Muscle of back (tissue), 11 donors: ENCODE data around the gene PLPP6. TPM values are rescaled to one million over a fixed set of nuclear protein-coding genes. Genes with fewer than 3 reads are reported as not detected.

Experiments
- DNase-seq, 3 donors: peaks; one replicate each; pipeline versions ENCODE4 v3.0.0 to v3.0.0-alpha.2; 2013
- polyA plus RNA-seq, 10 donors: library from polyadenylated mRNA; unstranded; fragments of 120-200 nt; gene quantifications; one replicate each; pipeline ENCODE4 v1.2.1, GENCODE V29; 2013; ENCODE audit not compliant: insufficient read length in 10 of 10

PLPP6 gene
- polyA plus RNA-seq, 10 donors, result 3.5 to 7.1 (median 4.4) TPM

DNA sequence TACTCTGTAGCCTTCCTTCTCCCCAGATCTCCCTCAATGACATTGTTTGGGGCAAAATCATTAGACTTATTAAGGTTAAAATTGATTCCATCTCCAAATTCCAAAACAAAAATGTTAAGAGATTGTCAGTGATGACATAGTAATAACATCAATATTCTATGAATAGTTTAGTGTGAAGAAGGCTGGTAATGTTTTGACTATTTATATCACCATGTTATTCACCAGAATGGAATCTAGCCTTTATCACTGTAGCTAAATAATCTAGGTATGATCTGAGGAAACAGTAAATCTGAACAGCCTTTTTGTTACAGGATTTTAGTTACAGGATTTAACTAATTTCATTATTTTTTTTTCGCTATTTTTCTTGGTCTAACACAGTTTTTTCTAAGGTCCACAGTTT, 929 bp upstream of the PLPP6 start:
- no peak for DNase-seq

- no peak for DNase-seq
These were observed 483 bp upstream of the PLPP6 start for GRCh38 chr9:4661611-4662010.

DNA sequence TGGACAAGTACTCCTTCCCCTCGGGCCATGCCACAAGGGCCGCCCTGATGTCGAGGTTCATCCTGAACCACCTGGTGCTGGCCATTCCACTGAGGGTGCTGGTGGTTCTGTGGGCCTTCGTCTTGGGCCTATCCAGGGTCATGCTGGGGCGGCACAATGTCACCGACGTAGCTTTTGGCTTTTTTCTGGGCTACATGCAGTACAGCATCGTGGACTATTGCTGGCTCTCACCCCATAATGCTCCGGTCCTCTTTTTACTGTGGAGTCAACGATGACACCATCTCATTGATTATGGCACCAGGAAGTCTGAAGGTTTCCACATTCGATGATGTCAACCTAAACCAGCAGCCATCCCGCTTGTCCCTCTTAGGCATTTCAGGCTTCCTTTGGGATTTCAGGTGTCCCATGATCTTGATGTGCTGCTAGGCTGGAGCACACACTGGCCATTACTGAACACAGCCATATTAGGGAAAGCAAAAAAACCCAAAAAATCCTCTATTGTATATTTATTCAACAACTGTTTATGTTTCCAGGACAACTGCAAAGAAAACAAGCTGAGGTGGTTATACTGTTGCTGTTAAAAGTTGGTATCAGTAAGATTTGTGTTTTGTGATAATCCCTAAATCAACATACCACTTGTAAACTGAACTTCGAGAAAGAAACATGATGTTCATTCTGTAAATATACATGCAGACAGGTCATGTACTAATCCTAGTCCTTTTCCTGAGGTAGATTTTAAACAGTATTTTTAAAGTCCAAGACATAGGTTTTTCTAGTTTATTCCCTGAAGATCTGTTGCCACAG, 1.1 kb downstream of the PLPP6 start:
- DNase-seq, result no peak

DNA sequence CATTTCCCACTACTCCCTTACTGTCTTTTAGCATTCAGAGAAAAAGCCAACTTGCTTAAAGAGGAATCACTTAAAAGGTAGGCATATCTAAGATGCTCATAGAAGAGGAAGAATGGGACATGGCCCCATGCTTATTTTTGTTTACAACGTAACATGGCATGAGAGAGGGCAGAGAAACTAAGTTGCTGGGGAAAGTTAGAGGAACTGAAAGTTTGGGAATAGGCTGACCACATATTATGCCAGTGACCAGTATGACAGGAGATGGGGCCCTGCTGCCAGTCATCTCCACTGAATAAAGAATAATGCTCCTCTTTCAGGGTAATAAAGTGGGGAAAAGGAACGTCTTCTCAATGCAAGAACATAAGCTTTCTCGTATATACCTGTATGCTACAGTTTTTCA, 1.9 kb downstream of the PLPP6 start:
- no peak for DNase-seq

DNA sequence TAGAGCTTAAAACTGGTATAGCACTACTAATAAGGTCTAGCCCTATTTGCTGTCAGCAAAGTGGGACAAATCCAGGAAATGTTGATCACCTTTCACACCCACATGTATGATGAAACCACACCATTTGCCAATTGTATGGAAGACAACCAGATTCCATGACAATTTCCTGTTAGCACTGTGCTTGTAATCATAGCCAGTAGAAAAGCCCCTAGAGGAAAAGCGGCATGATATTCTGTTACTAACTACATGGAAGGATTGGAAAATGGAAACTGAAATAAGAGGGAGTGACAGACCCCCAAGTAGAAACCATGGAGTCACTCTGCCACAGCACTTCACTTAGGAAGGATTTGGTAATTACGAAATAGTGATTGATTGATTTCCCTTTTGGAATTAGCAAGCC, 3.3 kb downstream of the PLPP6 start:
- DNase-seq, result peak in 1 of 3 donors; percentile 45

- DNase-seq, result peak in 2 of 3 donors; percentile 77 to 89
These were observed 4.1 kb downstream of the PLPP6 start, which contains the start of gene SPATA6L for GRCh38 chr9:4666042-4666699. SPATA6L (minus strand) TSS chr9:4666480; CDS start chr9:4666250, 230 bp downstream.

- no peak for DNase-seq
These were observed 5.6 kb downstream of the PLPP6 start for GRCh38 chr9:4667681-4668080.

GRCh38 chr9:4668604-4669003, 6.5 kb downstream of the PLPP6 start:
- no peak for DNase-seq

GRCh38 chr9:4669890-4670289, 7.8 kb downstream of the PLPP6 start:
- no peak for DNase-seq

GRCh38 chr9:4670591-4670990, 8.5 kb downstream of the PLPP6 start:
- no peak for DNase-seq

- no peak for DNase-seq
These were observed 9.6 kb downstream of the PLPP6 start for GRCh38 chr9:4671737-4672136.

DNA sequence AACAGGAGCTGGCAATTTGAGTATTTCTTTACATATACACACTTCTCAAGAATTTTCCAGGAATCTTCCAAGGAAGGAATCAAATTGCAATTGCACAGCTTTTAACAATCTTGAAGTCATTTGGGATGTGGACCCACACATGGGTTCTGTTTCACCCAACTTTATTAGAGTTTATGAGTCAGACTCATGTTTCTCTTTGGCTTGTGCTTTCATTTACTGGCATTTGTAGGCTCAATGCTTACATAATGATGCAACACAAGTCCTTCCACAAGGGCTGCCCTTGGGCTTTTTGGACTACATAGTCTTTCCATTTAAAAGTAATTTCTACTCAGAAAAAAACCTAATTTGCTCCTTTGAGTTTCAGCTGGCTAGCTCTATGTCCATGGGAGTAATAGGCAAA, 12.7 kb downstream of the PLPP6 start:
- DNase-seq, result peak in 2 of 3 donors; percentile 14 to 69

- DNase-seq, result no peak
These were observed 15.3 kb downstream of the PLPP6 start for GRCh38 chr9:4677392-4677791.

DNA sequence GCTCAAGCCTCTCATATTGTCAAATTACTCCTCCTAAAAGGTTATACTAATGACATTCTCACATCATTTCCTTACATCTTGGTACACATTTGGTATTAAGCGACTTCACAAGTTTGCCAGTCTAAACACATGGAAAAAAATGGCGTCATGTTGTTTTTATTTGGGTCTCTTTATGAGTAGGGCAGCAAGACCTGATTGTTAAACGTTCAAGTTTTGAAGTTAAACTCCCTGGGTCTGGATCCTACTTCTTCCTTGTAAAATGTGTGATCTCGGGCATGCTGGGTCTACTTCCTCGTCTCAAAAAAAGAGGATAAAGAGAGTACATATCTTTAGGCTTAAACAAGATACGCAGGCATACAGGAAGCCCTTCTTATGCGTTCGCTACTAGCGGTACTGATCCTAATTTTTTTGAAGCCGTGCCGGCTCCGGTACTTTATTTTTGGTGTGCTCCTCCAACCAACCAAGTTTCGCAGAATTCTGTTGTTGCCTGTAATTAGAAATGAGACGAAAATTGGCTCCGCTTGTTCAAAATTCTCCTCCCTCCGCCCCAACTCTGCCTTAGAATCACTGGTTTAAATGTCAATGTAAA, 16.7 kb downstream of the PLPP6 start:
- DNase-seq, result no peak

GRCh38 chr9:4679268-4680172, 17.4 kb downstream of the PLPP6 start, which contains the start of gene CDC37L1:
CDC37L1 (plus strand) TSS chr9:4679569; CDS start chr9:4679768, 199 bp downstream.
- DNase-seq, result peak; percentile 96 to 99 (median 98)

DNA sequence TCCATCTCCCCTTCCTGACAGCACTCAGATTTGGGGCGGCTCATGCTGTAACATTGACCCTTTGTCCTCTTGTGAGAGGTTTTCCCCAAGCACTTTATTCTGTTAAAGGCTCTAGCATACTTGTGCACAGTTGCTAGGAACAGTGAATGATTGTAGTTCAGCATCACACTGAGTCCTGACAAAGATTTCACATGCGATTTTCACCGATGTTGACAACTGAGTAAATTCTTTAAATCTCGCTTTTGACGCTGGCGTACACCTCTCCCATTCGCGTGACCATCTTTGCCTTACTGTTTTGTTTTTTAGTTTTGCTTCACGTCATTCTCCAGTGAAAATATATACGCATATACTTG, 18.1 kb downstream of the PLPP6 start:
- DNase-seq, result peak in 1 of 3 donors; percentile 70

DNA sequence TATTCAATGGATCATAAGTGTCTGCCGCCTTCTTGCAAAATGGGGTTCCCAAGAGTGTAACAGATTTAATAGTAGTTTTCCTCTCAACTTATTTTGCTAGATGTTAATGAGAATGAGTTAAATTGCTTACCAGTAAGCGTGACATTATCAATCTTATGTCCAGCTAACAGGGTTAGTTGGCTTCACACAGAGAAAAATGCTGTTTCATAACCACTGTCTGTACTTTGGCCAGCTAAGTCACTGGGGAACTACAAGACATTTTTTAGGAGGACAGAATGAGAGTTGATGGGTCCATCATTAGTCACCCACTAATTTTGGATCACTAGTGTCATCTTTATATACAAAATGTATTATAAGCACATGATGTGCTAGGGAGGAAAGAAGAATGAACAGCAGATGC, 18.7 kb downstream of the PLPP6 start:
- DNase-seq, result peak in 1 of 3 donors; percentile 12

DNA sequence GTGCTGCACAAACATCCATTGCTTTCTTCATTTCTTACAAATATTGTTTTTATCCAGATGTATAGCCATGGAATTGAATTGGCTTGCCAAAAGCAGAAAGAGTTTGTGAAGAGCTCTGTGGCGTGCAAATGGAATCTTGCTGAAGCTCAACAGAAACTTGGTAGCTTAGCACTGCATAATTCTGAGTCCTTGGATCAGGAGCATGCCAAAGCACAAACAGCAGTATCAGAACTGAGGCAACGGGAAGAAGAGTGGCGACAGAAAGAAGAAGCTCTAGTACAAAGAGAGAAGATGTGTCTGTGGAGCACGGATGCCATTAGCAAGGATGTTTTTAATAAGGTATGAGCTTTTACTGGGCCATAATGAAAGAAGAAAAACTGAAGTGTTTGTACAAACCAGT, 22.7 kb downstream of the PLPP6 start:
- DNase-seq, result no peak

- no peak for DNase-seq
These were observed 24.0 kb downstream of the PLPP6 start for GRCh38 chr9:4686112-4686511.

GRCh38 chr9:4686584-4686983, 24.5 kb downstream of the PLPP6 start:
- no peak for DNase-seq

- DNase-seq, result no peak
These were observed 26.9 kb downstream of the PLPP6 start for GRCh38 chr9:4689021-4689420.

- DNase-seq, result no peak
These were observed 27.6 kb downstream of the PLPP6 start for GRCh38 chr9:4689687-4690104.
